K562 (cell line): ENCODE results near the gene RITA1. TPM values are rescaled to one million over a fixed set of nuclear protein-coding genes. Genes with fewer than 3 reads are reported as not detected.

Experiments used
- CHD1 ChIP-seq: fragments of 200-600 bp; sonication (generic); IDR thresholded peaks from one replicate; pipeline ENCODE4 v1.6.1; 2012; ENCODE audit warnings: mild to moderate bottlenecking, moderate library complexity, low read length, inconsistent platforms
- MAFK ChIP-seq: IDR thresholded peaks from 2 replicates; pipeline ENCODE4 v1.6.1; 2011; ENCODE audit warnings: low read length, improper control_type of control experiment
- MXI1 ChIP-seq: IDR thresholded peaks from 2 replicates; pipeline ENCODE4 v1.6.1; 2011; ENCODE audit warnings: low read depth, mild to moderate bottlenecking, improper control_type of control experiment, low read length
- NR1H2 ChIP-seq: sonication (generic); formaldehyde crosslinking; IDR thresholded peaks from 2 replicates; pipeline ENCODE4 v1.4.0; 2020; ENCODE audit warnings: mild to moderate bottlenecking, missing genetic modification reagents
- PHTF2 ChIP-seq: fragments of 250-450 bp; sonication (Bioruptor Pico); IDR thresholded peaks from 2 replicates; pipeline ENCODE4 v1.5.0; 2021; ENCODE audit warnings: mild to moderate bottlenecking
- POLR2B ChIP-seq: fragments of 450-650 bp; IDR thresholded peaks from 2 replicates; pipeline ENCODE4 v1.6.1; 2018; ENCODE audit warnings: low read depth; ENCODE audit not compliant: partially characterized antibody
- POU5F1 ChIP-seq: fragments of 150-350 bp; IDR thresholded peaks from 2 replicates; pipeline ENCODE4 v1.6.1; 2014; ENCODE audit warnings: borderline replicate concordance, low read length, low read depth, mild to moderate bottlenecking; ENCODE audit not compliant: partially characterized antibody
- PURB ChIP-seq: sonication (generic); formaldehyde crosslinking; IDR thresholded peaks from 2 replicates; pipeline ENCODE4 v1.9.0; 2021; ENCODE audit warnings: low read depth, mild to moderate bottlenecking, missing genetic modification reagents
- RBM14 ChIP-seq: fragments of 200-400 bp; formaldehyde crosslinking; IDR thresholded peaks from 2 replicates; pipeline ENCODE4 v1.6.1; 2018; ENCODE audit warnings: low read depth, mild to moderate bottlenecking, low read length, moderate library complexity, borderline replicate concordance; ENCODE audit not compliant: insufficient read depth
- SMAD1 ChIP-seq: fragments of 150-350 bp; IDR thresholded peaks from 2 replicates; pipeline ENCODE4 v1.6.1; 2014; ENCODE audit warnings: low read length, low read depth; ENCODE audit not compliant: partially characterized antibody
- THAP12 ChIP-seq: fragments of 250-450 bp; sonication (Bioruptor Pico); IDR thresholded peaks from 2 replicates; pipeline ENCODE4 v1.9.0; 2021; ENCODE audit warnings: mild to moderate bottlenecking, inconsistent platforms
- XRCC4 ChIP-seq: IDR thresholded peaks from one replicate; pipeline ENCODE4 v1.6.1; 2011; ENCODE audit not compliant: insufficient read depth, insufficient read length; ENCODE audit errors: extremely low read depth
- ZNF324 ChIP-seq: fragments of 250-450 bp; sonication (Bioruptor Pico); IDR thresholded peaks from 2 replicates; pipeline ENCODE4 v1.4.0; 2020; ENCODE audit warnings: mild to moderate bottlenecking
- polyA plus RNA-seq, 8 experiments: library from polyadenylated mRNA; depleted of rRNA in 4 of 8; stranded (reverse) in 5 of 8; unstranded in 3 of 8; fragments of >200 nt; fragmentation: Nextera tagmentation in 2 of 8; fragmentation: Illumina TruSeq in 1 of 8; extraction: Ambion mirVana in 2 of 8; extraction: Trizol in 1 of 8; gene quantifications; 2 replicates each; pipeline versions ENCODE4 v1.2.1 to v1.2.3, GENCODE V29; 2011 to 2014; ENCODE audit warnings: inconsistent platforms in 1 of 8, missing spikeins in 1 of 8
- total RNA-seq, 7 experiments: library from RNA; depleted of rRNA in 6 of 7; stranded (reverse); fragments of >200 nt in 6 of 7; fragmentation: Illumina TruSeq in 2 of 7; extraction: Trizol in 2 of 7; gene quantifications; 2 replicates each; pipeline versions ENCODE4 v1.2.1 to v1.2.3, GENCODE V29; 2011 to 2021; ENCODE audit warnings: low replicate concordance in 1 of 7
- TF ChIP-seq, protein P1 (sequence below): fragments of 450-650 bp; IDR thresholded peaks from 2 replicates; pipeline ENCODE4 v1.6.1; 2017; ENCODE audit warnings: antibody characterized with exemption
- TF ChIP-seq, protein P2 (sequence below): fragments of 450-650 bp; IDR thresholded peaks from 2 replicates; pipeline ENCODE4 v1.6.1; 2017; ENCODE audit warnings: antibody characterized with exemption, mild to moderate bottlenecking

Gene RITA1
- total and polyA plus RNA-seq, 9 of the 15 experiments (the other 6 are each of a cell fraction or from before 2014, with no cell fraction given): 2.8 to 40.4 (median 18.0) TPM

- TF ChIP-seq ZNF324 (CRISPR knock-in tag) (no peak), PHTF2 (CRISPR knock-in tag) (no peak), SMAD1 (no peak), THAP12 (CRISPR knock-in tag) (no peak), CHD1 (no peak), PURB (CRISPR knock-in tag) (no peak), NR1H2 (CRISPR knock-in tag) (no peak), RBM14 (no peak), POLR2B (no peak), POU5F1 (no peak), XRCC4 (no peak), MXI1 (peak; percentile 42; the same call in 1 of the 2 replicates), MAFK (no peak)
- TF ChIP-seq, protein P1, sequence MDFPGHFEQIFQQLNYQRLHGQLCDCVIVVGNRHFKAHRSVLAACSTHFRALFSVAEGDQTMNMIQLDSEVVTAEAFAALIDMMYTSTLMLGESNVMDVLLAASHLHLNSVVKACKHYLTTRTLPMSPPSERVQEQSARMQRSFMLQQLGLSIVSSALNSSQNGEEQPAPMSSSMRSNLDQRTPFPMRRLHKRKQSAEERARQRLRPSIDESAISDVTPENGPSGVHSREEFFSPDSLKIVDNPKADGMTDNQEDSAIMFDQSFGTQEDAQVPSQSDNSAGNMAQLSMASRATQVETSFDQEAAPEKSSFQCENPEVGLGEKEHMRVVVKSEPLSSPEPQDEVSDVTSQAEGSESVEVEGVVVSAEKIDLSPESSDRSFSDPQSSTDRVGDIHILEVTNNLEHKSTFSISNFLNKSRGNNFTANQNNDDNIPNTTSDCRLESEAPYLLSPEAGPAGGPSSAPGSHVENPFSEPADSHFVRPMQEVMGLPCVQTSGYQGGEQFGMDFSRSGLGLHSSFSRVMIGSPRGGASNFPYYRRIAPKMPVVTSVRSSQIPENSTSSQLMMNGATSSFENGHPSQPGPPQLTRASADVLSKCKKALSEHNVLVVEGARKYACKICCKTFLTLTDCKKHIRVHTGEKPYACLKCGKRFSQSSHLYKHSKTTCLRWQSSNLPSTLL: no peak
- TF ChIP-seq, protein P2, sequence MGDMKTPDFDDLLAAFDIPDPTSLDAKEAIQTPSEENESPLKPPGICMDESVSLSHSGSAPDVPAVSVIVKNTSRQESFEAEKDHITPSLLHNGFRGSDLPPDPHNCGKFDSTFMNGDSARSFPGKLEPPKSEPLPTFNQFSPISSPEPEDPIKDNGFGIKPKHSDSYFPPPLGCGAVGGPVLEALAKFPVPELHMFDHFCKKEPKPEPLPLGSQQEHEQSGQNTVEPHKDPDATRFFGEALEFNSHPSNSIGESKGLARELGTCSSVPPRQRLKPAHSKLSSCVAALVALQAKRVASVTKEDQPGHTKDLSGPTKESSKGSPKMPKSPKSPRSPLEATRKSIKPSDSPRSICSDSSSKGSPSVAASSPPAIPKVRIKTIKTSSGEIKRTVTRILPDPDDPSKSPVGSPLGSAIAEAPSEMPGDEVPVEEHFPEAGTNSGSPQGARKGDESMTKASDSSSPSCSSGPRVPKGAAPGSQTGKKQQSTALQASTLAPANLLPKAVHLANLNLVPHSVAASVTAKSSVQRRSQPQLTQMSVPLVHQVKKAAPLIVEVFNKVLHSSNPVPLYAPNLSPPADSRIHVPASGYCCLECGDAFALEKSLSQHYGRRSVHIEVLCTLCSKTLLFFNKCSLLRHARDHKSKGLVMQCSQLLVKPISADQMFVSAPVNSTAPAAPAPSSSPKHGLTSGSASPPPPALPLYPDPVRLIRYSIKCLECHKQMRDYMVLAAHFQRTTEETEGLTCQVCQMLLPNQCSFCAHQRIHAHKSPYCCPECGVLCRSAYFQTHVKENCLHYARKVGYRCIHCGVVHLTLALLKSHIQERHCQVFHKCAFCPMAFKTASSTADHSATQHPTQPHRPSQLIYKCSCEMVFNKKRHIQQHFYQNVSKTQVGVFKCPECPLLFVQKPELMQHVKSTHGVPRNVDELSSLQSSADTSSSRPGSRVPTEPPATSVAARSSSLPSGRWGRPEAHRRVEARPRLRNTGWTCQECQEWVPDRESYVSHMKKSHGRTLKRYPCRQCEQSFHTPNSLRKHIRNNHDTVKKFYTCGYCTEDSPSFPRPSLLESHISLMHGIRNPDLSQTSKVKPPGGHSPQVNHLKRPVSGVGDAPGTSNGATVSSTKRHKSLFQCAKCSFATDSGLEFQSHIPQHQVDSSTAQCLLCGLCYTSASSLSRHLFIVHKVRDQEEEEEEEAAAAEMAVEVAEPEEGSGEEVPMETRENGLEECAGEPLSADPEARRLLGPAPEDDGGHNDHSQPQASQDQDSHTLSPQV: peak; percentile 41
Observed at GRCh38 chr12:113238309-113238708, 52.8 kb downstream of the RITA1 start (continued).
